Forelimb muscle (tissue), 1 donor: ENCODE measurements around the gene FRMD6. TPM values are rescaled to one million over a fixed set of nuclear protein-coding genes. Genes with fewer than 3 reads are reported as not detected.
"Not testable (repeated sequence)": the region's sequence is repeated elsewhere in the genome, so short reads cannot be mapped to it uniquely, and the experiment has no call there.

Experiments used
- DNase-seq: peaks from one replicate; pipeline ENCODE4 v3.0.0-alpha.2; 2013; ENCODE audit warnings: low read depth
- polyA plus RNA-seq: library from polyadenylated mRNA; unstranded; fragments of 120-200 nt; gene quantifications from one replicate; pipeline ENCODE4 v1.2.1, GENCODE V29; 2013; ENCODE audit not compliant: insufficient read length

Gene FRMD6
- polyA plus RNA-seq, 1 donor: 22.6 TPM

GRCh38 chr14:51628238-51628637 is 23.5 kb upstream of the FRMD6 start:
- no peak for DNase-seq

DNA sequence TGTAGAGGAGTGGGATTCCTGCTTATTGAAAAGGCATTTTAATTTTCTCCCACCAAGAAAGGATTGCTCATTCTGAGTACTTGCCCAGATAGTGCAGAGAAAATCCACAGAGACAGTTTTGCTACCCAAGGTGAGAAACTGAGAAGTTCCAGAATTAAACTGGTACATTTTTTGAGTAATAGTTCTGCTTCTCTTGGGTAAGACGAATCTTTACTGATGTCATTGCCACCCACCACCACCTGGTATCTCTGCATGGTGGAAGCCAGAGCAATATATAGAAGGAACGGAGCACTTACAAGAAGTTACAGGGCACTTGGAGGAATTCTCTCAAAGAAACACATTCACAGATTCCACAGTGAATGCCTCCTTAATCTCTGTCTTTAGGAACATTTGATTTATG is 20.7 kb upstream of the FRMD6 start:
- DNase-seq: no peak

DNA sequence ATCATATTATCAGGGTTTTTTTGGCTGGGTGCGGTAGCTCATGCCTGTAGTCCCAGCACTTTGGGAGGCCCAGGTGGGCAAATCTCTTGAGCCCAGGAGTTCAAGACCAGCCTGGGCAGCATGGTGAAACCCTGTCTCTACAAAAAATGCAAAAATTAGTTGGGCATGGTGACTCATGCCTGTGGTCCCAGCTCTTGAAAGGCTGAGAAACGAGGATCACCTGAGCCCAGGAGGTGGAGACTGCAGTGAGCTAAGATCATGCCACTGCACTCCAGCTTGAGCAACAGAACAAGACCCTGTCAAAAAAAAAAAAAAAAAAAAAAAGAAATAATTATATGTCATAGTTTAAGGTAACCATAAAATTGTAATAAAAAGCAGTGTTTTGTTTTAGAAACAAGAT is 18.4 kb upstream of the FRMD6 start:
- not testable (repeated sequence) for DNase-seq

- no peak for DNase-seq
Observed at GRCh38 chr14:51636109-51636508, 15.6 kb upstream of the FRMD6 start.

- no peak for DNase-seq
Observed at GRCh38 chr14:51638071-51638944, 13.4 kb upstream of the FRMD6 start.

DNA sequence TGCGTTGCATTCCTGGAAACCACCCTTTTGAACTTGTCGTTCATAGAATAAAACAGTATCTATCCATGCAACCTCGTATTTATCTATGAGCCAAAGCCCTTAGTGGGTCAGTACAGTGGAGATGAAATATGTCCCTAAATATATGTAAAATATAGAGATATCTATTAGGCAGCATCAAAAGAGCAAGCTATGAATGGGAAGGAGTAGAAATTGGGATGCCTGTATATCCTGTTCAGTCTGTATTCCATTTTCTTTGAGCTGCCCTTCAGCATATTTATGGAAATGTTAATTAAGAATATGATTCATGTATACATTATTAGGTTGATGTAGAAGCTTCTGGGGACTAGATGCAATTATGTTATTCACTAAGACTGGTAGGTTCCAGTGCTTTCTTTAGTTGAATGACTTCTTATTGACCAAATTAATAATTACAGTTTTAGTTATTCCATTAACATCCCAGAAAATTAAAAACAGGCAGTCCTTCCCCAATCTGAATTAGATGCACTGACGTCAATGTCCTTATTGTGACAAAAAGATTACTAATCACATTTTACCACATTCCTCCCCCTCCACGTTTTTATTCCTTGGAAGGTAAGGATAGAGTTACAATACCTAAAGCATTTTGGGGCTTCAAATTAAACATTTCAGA is 11.9 kb upstream of the FRMD6 start:
- no peak for DNase-seq

DNA sequence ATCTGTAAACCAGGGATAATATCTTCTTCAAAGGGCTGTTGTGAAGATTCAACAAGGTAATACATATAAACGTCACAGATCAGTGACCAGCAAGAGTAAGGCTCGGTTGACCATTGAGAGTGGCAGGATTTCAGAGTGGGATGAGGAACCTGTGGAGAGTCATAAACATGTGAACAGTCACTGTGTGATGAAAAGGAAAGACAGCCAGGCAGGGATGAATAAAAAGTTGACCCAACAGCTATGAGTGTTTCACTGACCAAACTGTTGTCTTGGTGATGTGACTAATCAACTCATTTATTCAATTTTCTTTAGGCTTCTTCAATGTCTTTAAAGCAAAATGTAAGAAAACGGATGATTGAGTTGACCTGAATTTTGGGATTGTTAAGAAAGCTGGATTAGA is 8.6 kb upstream of the FRMD6 start:
- DNase-seq: no peak

DNA sequence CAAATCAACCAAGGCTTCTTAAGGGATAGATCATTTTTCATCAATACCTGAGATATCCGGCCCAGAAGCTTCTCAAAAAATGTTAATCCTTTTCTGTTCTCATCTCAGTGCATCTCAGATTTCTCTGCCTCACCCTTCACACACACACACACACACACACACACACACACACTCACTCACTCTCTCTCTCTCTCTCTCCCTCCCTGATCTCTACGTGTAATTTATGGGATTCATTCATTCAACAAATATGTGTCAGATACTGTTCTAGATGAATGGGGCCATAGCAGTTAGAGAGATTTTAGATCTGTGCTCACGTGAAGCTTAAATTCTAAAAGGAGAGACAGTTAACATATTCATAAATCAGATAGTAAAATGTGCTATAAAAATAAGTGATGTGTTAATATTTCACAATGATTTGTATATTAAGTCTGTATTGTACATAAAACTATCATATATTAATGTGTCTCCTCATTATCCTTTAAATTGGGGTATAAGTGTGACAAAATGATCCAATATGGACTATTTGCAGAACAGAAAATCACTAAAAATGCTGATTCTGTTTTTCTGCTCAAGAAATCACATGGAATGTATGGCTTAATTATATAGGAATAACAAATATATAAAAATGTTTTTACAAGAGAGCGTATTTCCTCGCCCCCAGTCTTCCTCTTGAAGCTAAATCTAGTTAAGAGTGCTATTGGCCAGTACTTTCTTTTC is 7.3 kb upstream of the FRMD6 start:
- DNase-seq: no peak

- no peak for DNase-seq
Observed at GRCh38 chr14:51648296-51648695, 3.4 kb upstream of the FRMD6 start.

- no peak for DNase-seq
Observed at GRCh38 chr14:51650716-51651387, 858 bp upstream of the FRMD6 start.

GRCh38 chr14:51652168-51653078 is 713 bp downstream of the FRMD6 start:
- DNase-seq: no peak

- no peak for DNase-seq
Observed at GRCh38 chr14:51653079-51653774, 1.5 kb downstream of the FRMD6 start.

- no peak for DNase-seq
Observed at GRCh38 chr14:51653775-51654532, 2.2 kb downstream of the FRMD6 start.

DNA sequence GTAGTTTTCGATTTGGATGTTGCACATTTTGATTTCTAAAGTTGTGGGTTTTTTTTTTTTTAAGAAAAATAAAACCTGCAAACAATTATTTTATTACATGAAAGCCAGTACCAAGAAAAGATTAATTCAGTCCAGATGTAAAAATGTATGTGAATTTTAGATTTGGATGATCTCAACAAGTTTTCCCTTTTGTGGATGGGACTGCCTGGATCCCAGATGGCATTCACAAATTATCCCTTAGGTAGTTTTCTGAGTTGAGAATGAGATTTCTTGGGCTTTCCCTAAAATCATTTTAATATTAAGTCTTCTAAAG is 2.8 kb downstream of the FRMD6 start:
- no peak for DNase-seq

GRCh38 chr14:51657762-51658161 is 6.1 kb downstream of the FRMD6 start:
- DNase-seq: no peak

DNA sequence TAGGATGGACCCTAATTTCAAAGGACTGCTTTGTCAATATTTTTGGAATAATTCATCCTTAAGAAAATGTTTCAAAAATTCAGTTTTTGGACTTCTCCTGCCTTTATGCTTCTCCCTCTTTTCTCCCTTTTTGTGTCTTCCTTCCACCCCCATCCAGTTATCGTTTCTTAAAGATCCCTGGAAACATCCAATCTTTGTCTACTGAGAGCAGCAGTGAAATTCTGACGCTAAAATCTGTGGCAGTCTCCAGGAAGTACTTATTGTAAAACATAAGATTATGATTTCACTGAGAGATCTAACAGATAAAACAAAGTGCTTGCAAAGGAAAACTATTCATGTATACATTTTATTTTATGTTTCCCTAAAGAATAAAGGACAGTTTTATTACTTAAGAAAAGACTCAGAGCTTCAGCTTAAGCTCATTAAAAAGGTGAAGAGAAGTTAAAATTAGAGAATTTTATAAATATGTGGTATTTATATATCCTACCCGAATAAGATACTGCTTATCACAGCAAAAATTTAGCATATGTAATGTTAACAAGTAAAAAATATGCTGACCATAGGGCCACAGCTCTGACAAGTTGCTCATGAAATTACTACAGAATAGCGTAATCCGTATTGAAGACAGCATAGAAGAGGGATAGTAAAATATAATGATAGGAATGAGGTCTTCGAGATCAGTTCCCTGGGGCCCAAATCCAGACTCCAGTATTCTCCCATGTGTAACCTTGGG is 6.9 kb downstream of the FRMD6 start:
- DNase-seq: no peak

DNA sequence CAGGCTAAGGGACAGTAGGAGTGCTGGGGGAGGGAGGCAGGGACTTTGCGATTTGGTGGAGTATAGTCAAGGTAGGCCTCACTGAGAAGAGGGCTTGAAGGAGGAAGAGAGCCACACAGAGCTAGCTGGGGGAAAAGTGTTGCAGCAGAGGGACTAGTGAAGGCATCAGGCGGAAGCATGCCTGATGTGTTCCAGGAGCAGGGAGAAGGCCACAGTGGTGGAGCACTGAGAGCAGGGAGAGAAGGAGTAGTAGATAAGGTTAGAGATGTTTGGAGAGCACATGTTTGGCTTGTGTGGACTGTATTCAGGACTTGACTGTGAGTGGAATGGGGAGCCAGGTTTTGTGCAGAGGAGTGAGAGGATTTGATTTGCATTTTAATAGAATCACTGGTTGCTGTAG is 9.0 kb downstream of the FRMD6 start:
- no peak for DNase-seq

DNA sequence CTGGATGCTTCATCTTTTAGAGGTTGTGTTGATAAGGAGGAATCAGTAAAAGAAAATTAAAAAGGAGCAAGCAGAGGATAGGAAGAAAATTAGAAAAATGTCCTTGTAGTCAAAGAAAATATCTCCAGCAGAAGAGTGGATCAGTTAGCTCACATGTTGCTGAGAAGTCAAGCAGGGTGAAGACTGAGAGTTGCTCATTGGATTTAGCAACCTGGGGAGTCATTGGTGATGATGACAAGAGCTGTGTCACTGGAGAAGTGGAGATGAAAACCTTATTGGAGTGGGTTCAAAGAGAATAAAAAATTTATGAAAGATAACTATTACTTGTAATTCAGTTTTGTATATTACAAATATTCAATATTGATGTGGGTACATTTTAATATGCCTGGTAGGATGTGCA is 9.8 kb downstream of the FRMD6 start:
- DNase-seq: no peak

DNA sequence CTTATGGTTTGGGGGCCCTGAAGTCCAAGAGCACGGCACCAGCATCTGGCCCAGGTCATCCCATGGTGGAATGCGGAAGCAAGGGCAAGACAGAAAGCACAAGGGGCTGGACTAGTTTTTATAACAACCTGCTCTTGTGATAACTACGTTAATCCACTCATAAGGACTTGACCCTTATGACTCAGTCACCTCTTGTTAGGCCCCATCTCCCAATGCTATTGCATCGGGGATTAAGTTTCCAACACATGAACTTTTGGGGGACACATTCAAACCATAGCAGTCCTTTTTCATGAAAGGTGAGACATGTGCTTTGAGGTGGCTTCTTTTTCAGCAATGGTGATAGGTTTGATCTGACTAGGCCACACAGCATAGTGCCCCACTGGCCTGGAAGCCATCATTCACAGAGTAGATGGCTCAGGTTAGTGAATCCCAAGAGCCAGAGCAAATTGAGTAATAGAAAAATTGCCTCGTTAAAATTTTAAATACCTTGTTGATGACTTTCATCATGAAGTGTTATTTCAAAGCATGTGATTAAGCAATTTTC is 12.1 kb downstream of the FRMD6 start:
- no peak for DNase-seq
